ENCODE results near the gene AGGF1. TPM values are rescaled to one million over a fixed set of nuclear protein-coding genes. Genes with fewer than 3 reads are reported as not detected.

Gene AGGF1
- total and polyA plus RNA-seq, 2 experiments from 2014 or later = 24.4 to 27.5 TPM

DNA sequence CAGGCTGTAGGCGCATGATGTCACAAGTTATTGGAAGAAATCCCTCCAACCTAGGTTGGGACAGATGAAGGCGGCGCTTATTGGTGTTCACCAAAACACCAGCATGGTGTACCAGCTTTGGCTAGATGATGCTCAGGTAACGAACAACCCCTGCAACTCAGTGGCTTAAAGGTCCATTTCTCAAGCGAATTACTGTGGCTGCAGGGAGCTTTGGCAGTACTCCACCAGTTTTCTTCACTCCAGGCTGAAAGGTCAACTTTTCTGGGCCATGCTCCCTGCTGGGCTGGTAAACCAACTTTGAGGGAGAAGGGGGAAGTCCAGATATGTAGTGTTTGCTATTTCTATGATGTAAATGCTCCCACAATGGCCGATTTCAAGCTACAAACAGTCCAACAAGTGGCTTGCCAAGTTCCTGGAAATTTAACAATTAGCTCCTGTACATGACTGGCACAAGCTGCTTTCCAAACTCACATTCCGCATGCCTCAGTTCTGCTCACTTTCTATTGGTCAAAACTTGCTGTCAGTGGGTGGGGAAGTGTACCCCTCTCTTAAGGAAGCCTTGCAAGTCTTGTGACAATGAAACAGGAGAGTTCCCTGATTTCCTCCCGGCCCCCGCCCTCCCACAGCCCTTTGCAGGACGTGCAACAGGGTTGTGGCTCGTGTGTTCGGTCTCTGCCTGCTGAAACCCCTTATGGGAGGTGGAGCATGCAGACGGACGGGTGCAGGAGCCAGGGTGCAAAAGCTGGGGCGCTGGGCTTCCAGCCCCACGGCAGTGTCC is 57.5 kb downstream of the AGGF1 start:
- peak; percentile 28 for DNase-seq (ENCODE audit: low spot score)
- peaks cover 22% of the 10 kb centered on the region for H3K4me1 Mint-ChIP-seq
- ATAC-seq = peak; percentile 25

More for the DNA sequence above, 57.5 kb downstream of the AGGF1 start:
- Mint-ChIP-seq H3K4me3 (peak overlapping the region; percentile 93), H3K9me3 (peaks cover 14% of the 10 kb centered on the region; the same call in 2 of the 3 replicates), H3K27me3 (ENCODE audit: insufficient read depth, low read depth, poor library complexity) (peaks cover 14% of the 10 kb centered on the region), H3K27ac (peak overlapping the region; percentile 99), H3K36me3 (ENCODE audit: low read depth) (peaks cover 65% of the 10 kb centered on the region)
- Histone ChIP-seq H3K79me2 (replicated peaks; ENCODE audit: insufficient read depth) (peaks cover 4% of the 10 kb centered on the region; the same call in 1 of the 2 replicates), H3K27ac (ENCODE audit: low read depth) (peak overlapping the region; percentile 52), H3K4me1 (ENCODE audit: insufficient read depth) (peaks cover 12% of the 10 kb centered on the region), H3F3A (replicated peaks; ENCODE audit: low read depth) (no peaks in the 10 kb centered on the region), H3K27me3 (ENCODE audit: insufficient read depth) (no peaks in the 10 kb centered on the region), H4K20me1 (replicated peaks; ENCODE audit: insufficient read depth) (no peaks in the 10 kb centered on the region), H3K36me3 (ENCODE audit: insufficient read depth) (0 out of 2 replicates have a peak, but pooled peaks cover 3% of the 10 kb centered on the region), H3K9me2 (ENCODE audit: insufficient read depth) (no peaks in the 10 kb centered on the region), H2AFZ (peak overlapping the region; percentile 79; the same call in 1 of the 2 replicates), H3K4me2 (peak overlapping the region; percentile 76), H3K4me3 (peak overlapping the region; percentile 83)
- no peak for TF ChIP-seq ZNF114 (CRISPR knock-in tag; IDR thresholded peaks at IDR 0.05)
- TF ChIP-seq NANOG (IDR thresholded peaks at IDR 0.05; ENCODE audit: borderline replicate concordance) = no peak
- no peak for TF ChIP-seq JUNB (IDR thresholded peaks at IDR 0.05; ENCODE audit: unreplicated experiment)
- TF ChIP-seq, protein P1, sequence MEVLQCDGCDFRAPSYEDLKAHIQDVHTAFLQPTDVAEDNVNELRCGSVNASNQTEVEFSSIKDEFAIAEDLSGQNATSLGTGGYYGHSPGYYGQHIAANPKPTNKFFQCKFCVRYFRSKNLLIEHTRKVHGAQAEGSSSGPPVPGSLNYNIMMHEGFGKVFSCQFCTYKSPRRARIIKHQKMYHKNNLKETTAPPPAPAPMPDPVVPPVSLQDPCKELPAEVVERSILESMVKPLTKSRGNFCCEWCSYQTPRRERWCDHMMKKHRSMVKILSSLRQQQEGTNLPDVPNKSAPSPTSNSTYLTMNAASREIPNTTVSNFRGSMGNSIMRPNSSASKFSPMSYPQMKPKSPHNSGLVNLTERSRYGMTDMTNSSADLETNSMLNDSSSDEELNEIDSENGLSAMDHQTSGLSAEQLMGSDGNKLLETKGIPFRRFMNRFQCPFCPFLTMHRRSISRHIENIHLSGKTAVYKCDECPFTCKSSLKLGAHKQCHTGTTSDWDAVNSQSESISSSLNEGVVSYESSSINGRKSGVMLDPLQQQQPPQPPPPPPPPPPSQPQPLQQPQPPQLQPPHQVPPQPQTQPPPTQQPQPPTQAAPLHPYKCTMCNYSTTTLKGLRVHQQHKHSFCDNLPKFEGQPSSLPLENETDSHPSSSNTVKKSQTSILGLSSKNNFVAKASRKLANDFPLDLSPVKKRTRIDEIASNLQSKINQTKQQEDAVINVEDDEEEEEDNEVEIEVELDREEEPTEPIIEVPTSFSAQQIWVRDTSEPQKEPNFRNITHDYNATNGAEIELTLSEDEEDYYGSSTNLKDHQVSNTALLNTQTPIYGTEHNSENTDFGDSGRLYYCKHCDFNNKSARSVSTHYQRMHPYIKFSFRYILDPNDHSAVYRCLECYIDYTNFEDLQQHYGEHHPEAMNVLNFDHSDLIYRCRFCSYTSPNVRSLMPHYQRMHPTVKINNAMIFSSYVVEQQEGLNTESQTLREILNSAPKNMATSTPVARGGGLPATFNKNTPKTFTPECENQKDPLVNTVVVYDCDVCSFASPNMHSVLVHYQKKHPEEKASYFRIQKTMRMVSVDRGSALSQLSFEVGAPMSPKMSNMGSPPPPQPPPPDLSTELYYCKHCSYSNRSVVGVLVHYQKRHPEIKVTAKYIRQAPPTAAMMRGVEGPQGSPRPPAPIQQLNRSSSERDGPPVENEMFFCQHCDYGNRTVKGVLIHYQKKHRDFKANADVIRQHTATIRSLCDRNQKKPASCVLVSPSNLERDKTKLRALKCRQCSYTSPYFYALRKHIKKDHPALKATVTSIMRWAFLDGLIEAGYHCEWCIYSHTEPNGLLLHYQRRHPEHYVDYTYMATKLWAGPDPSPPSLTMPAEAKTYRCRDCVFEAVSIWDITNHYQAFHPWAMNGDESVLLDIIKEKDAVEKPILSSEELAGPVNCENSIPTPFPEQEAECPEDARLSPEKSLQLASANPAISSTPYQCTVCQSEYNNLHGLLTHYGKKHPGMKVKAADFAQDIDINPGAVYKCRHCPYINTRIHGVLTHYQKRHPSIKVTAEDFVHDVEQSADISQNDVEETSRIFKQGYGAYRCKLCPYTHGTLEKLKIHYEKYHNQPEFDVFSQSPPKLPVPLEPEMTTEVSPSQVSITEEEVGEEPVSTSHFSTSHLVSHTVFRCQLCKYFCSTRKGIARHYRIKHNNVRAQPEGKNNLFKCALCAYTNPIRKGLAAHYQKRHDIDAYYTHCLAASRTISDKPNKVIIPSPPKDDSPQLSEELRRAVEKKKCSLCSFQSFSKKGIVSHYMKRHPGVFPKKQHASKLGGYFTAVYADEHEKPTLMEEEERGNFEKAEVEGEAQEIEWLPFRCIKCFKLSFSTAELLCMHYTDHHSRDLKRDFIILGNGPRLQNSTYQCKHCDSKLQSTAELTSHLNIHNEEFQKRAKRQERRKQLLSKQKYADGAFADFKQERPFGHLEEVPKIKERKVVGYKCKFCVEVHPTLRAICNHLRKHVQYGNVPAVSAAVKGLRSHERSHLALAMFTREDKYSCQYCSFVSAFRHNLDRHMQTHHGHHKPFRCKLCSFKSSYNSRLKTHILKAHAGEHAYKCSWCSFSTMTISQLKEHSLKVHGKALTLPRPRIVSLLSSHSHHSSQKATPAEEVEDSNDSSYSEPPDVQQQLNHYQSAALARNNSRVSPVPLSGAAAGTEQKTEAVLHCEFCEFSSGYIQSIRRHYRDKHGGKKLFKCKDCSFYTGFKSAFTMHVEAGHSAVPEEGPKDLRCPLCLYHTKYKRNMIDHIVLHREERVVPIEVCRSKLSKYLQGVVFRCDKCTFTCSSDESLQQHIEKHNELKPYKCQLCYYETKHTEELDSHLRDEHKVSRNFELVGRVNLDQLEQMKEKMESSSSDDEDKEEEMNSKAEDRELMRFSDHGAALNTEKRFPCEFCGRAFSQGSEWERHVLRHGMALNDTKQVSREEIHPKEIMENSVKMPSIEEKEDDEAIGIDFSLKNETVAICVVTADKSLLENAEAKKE (CRISPR knock-in tag; IDR thresholded peaks at IDR 0.05) = no peak
- TF ChIP-seq EZH2phosphoT487 (IDR thresholded peaks at IDR 0.05; ENCODE audit: unreplicated experiment) = no peak
- TF ChIP-seq ZNF331 (CRISPR knock-in tag; IDR thresholded peaks at IDR 0.05; ENCODE audit: low read depth) = no peak
- no peak for TF ChIP-seq EZH2 (IDR thresholded peaks at IDR 0.05; ENCODE audit: low read depth, unreplicated experiment)
- TF ChIP-seq, protein P2, sequence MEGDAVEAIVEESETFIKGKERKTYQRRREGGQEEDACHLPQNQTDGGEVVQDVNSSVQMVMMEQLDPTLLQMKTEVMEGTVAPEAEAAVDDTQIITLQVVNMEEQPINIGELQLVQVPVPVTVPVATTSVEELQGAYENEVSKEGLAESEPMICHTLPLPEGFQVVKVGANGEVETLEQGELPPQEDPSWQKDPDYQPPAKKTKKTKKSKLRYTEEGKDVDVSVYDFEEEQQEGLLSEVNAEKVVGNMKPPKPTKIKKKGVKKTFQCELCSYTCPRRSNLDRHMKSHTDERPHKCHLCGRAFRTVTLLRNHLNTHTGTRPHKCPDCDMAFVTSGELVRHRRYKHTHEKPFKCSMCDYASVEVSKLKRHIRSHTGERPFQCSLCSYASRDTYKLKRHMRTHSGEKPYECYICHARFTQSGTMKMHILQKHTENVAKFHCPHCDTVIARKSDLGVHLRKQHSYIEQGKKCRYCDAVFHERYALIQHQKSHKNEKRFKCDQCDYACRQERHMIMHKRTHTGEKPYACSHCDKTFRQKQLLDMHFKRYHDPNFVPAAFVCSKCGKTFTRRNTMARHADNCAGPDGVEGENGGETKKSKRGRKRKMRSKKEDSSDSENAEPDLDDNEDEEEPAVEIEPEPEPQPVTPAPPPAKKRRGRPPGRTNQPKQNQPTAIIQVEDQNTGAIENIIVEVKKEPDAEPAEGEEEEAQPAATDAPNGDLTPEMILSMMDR (conservative IDR thresholded peaks at IDR 0.05; ENCODE audit: low read depth in 2 of 2) = no peak
- TF ChIP-seq, protein P3, sequence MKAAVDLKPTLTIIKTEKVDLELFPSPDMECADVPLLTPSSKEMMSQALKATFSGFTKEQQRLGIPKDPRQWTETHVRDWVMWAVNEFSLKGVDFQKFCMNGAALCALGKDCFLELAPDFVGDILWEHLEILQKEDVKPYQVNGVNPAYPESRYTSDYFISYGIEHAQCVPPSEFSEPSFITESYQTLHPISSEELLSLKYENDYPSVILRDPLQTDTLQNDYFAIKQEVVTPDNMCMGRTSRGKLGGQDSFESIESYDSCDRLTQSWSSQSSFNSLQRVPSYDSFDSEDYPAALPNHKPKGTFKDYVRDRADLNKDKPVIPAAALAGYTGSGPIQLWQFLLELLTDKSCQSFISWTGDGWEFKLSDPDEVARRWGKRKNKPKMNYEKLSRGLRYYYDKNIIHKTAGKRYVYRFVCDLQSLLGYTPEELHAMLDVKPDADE (IDR thresholded peaks at IDR 0.05) = no peak
- no peak for TF ChIP-seq POLR2AphosphoS5 (IDR thresholded peaks at IDR 0.05; ENCODE audit: low read depth)
- TF ChIP-seq, protein P4, sequence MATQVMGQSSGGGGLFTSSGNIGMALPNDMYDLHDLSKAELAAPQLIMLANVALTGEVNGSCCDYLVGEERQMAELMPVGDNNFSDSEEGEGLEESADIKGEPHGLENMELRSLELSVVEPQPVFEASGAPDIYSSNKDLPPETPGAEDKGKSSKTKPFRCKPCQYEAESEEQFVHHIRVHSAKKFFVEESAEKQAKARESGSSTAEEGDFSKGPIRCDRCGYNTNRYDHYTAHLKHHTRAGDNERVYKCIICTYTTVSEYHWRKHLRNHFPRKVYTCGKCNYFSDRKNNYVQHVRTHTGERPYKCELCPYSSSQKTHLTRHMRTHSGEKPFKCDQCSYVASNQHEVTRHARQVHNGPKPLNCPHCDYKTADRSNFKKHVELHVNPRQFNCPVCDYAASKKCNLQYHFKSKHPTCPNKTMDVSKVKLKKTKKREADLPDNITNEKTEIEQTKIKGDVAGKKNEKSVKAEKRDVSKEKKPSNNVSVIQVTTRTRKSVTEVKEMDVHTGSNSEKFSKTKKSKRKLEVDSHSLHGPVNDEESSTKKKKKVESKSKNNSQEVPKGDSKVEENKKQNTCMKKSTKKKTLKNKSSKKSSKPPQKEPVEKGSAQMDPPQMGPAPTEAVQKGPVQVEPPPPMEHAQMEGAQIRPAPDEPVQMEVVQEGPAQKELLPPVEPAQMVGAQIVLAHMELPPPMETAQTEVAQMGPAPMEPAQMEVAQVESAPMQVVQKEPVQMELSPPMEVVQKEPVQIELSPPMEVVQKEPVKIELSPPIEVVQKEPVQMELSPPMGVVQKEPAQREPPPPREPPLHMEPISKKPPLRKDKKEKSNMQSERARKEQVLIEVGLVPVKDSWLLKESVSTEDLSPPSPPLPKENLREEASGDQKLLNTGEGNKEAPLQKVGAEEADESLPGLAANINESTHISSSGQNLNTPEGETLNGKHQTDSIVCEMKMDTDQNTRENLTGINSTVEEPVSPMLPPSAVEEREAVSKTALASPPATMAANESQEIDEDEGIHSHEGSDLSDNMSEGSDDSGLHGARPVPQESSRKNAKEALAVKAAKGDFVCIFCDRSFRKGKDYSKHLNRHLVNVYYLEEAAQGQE (IDR thresholded peaks at IDR 0.05; ENCODE audit: unreplicated experiment) = no peak
- TF ChIP-seq STAT1 (IDR thresholded peaks at IDR 0.05; ENCODE audit: unreplicated experiment) = no peak
- no peak for TF ChIP-seq CREB1 (CRISPR knock-in tag; IDR thresholded peaks at IDR 0.05; ENCODE audit: low read depth)
